ENCODE results near the gene TSBP1.

DNA sequence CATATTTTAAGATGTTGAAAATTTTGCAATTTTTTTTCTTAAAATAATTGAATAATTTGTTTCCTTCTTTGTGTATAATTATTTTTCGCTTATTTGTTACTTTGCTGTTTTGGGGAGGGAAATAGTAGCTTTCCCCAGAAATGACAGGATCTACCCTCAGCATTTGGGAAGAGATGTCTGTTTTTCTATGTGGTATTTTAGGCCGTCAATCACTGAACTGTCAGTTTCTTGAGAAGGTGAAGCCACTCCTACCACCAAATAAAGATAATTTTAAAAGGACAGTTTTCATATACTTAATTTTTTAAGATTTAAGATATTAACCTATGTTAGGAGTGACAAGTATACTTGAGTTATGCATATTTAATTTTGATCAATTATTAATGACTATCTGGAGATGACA is 31.5 kb downstream of the TSBP1 start:
- TF ChIP-seq GATA2 (IDR thresholded peaks at IDR 0.05; ENCODE audit: low read depth, low read length) = no peak
- TF ChIP-seq GATA3 (IDR thresholded peaks at IDR 0.05; ENCODE audit: low read depth, low read length) = no peak
